ENCODE measurements around the gene NCAPG.

The NCAPG gene
- 0 to 0.98 reads per million in 2 donors for total RNA-seq

- peak; percentile 98 for DNase-seq
Measured at GRCh38 chr4:17810260-17811077, at the start of gene NCAPG, which contains the start of gene DCAF16. TSS of gene NCAPG (plus strand) at chr4:17810979. CDS start at chr4:17811078, 99 bp downstream. TSS of gene DCAF16 (minus strand) at chr4:17810757. CDS start at chr4:17804141, 6,616 bp downstream.

GRCh38 chr4:17761062-17761461, 49.7 kb upstream of the NCAPG start:
- no peak for DNase-seq

- DNase-seq, result no peak
Measured at GRCh38 chr4:17762726-17763125, 48.1 kb upstream of the NCAPG start.

GRCh38 chr4:17763416-17763815, 47.4 kb upstream of the NCAPG start:
- no peak for DNase-seq

GRCh38 chr4:17763931-17764330, 46.8 kb upstream of the NCAPG start:
- DNase-seq, result no peak

GRCh38 chr4:17765514-17766286, 45.1 kb upstream of the NCAPG start:
- no peak for DNase-seq

GRCh38 chr4:17766826-17767458, 43.8 kb upstream of the NCAPG start:
- DNase-seq, result no peak

- no peak for DNase-seq
Measured at GRCh38 chr4:17769406-17770174, 41.2 kb upstream of the NCAPG start.

- no peak for DNase-seq
Measured at GRCh38 chr4:17770845-17771244, 39.9 kb upstream of the NCAPG start.

- no peak for DNase-seq
Measured at GRCh38 chr4:17771284-17771908, 39.4 kb upstream of the NCAPG start.

GRCh38 chr4:17773135-17773698, 37.6 kb upstream of the NCAPG start:
- no peak for DNase-seq

GRCh38 chr4:17778431-17778830, 32.3 kb upstream of the NCAPG start:
- no peak for DNase-seq

GRCh38 chr4:17780501-17781299, 30.1 kb upstream of the NCAPG start:
- DNase-seq, result no peak

- no peak for DNase-seq
Measured at GRCh38 chr4:17781300-17782287, 29.2 kb upstream of the NCAPG start, which contains the start of gene FAM184B. TSS of gene FAM184B (minus strand) at chr4:17781621. CDS start at chr4:17781299, 322 bp downstream.

- no peak for DNase-seq
Measured at GRCh38 chr4:17785858-17786257, 24.9 kb upstream of the NCAPG start.

GRCh38 chr4:17786567-17786966, 24.2 kb upstream of the NCAPG start:
- no peak for DNase-seq

- no peak for DNase-seq
Measured at GRCh38 chr4:17787315-17787714, 23.5 kb upstream of the NCAPG start.

- DNase-seq, result no peak
Measured at GRCh38 chr4:17788956-17789355, 21.8 kb upstream of the NCAPG start.

GRCh38 chr4:17794730-17795129, 16.0 kb upstream of the NCAPG start:
- no peak for DNase-seq

Data from T-helper 9 cell (primary cell).